HUES64 (cell line): Measurements from ENCODE around the gene DDX20.
A peak's percentile ranks its signal among the peaks of the same experiment; 100 is the strongest.

ENCODE experiments used
- H3K27ac ChIP-seq: 2 replicates; pipeline ENCODE4 v1.7.0; 2013; ENCODE audit warnings: low read depth, low read length, inconsistent platforms
- H3K27me3 ChIP-seq: 2 replicates; pipeline ENCODE4 v1.6.1; 2013; ENCODE audit warnings: mild to moderate bottlenecking, low read length; ENCODE audit not compliant: insufficient read depth
- H3K36me3 ChIP-seq: 2 replicates; pipeline ENCODE4 v1.6.1; 2013; ENCODE audit warnings: mild to moderate bottlenecking, low read length; ENCODE audit not compliant: insufficient read depth
- H3K4me1 ChIP-seq: 2 replicates; pipeline ENCODE4 v1.6.1; 2013; ENCODE audit warnings: mild to moderate bottlenecking, low read length, moderate library complexity; ENCODE audit not compliant: insufficient read depth
- H3K4me3 ChIP-seq: 2 replicates; pipeline ENCODE4 v1.5.1; 2013; ENCODE audit warnings: mild to moderate bottlenecking, low read length, moderate library complexity
- H3K9ac ChIP-seq: 2 replicates; pipeline ENCODE4 v1.6.1; 2013; ENCODE audit warnings: mild to moderate bottlenecking, low read depth, low read length
- H3K9me3 ChIP-seq: 2 replicates; pipeline ENCODE4 v1.6.1; 2013; ENCODE audit warnings: low read depth, low read length; ENCODE audit not compliant: insufficient read depth
- WGBS: fragments of 150-250, 120-280 bp; methylation state at CpG from one replicate; pipeline ENCODE4 v1.1.7; 2013; ENCODE audit warnings: missing lambda C conversion rate; 5-methylcytosine and 5-hydroxymethylcytosine counted together

Gene DDX20

GRCh38 chr1:111734426-111734825 is 21.3 kb upstream of the DDX20 start:
- peaks cover 5% of the 10 kb centered on the region; the same call in 1 of the 2 replicates for H3K27me3 ChIP-seq
- no peak overlapping the region for H3K4me3 ChIP-seq
- H3K9me3 ChIP-seq: no peaks in the 10 kb centered on the region
- H3K9ac ChIP-seq: no peak overlapping the region
- no peak overlapping the region for H3K27ac ChIP-seq
- H3K4me1 ChIP-seq: peaks cover 37% of the 10 kb centered on the region
- WGBS: 95% methylated on average over 3 of the region's 3 CpGs
- no peaks in the 10 kb centered on the region for H3K36me3 ChIP-seq

GRCh38 chr1:111734856-111735255 is 20.8 kb upstream of the DDX20 start:
- Histone ChIP-seq H3K36me3 (no peaks in the 10 kb centered on the region), H3K27ac (no peak overlapping the region), H3K9ac (no peak overlapping the region), H3K4me1 (peaks cover 33% of the 10 kb centered on the region), H3K4me3 (no peak overlapping the region), H3K9me3 (no peaks in the 10 kb centered on the region), H3K27me3 (peaks cover 5% of the 10 kb centered on the region; the same call in 1 of the 2 replicates)
- 88% methylated on average over 2 of the region's 3 CpGs for WGBS

GRCh38 chr1:111735321-111735720 is 20.4 kb upstream of the DDX20 start:
- H3K9ac ChIP-seq: no peak overlapping the region
- H3K27ac ChIP-seq: no peak overlapping the region
- H3K36me3 ChIP-seq: no peaks in the 10 kb centered on the region
- H3K9me3 ChIP-seq: no peaks in the 10 kb centered on the region
- no peak overlapping the region for H3K4me3 ChIP-seq
- peaks cover 28% of the 10 kb centered on the region for H3K4me1 ChIP-seq
- WGBS: 96% methylated on average over 4 of the region's 4 CpGs
- peaks cover 5% of the 10 kb centered on the region; the same call in 1 of the 2 replicates for H3K27me3 ChIP-seq

- H3K36me3 ChIP-seq: no peaks in the 10 kb centered on the region
- peaks cover 27% of the 10 kb centered on the region for H3K4me1 ChIP-seq
- 26% methylated on average over 8 of the region's 8 CpGs for WGBS
- no peaks in the 10 kb centered on the region for H3K9me3 ChIP-seq
- no peak overlapping the region for H3K9ac ChIP-seq
- H3K27ac ChIP-seq: peak overlapping the region; percentile 38; the same call in 1 of the 2 replicates
- H3K4me3 ChIP-seq: peak overlapping the region; percentile 31
- peaks cover 7% of the 10 kb centered on the region for H3K27me3 ChIP-seq
These were observed 19.7 kb upstream of the DDX20 start for GRCh38 chr1:111735858-111736544.

GRCh38 chr1:111736548-111737215 is 19.0 kb upstream of the DDX20 start:
- no peak overlapping the region; the same call in 1 of the 2 replicates for H3K27ac ChIP-seq
- H3K4me1 ChIP-seq: peaks cover 27% of the 10 kb centered on the region
- H3K4me3 ChIP-seq: peak overlapping the region; percentile 74
- WGBS: 57% methylated on average over 4 of the region's 4 CpGs
- no peaks in the 10 kb centered on the region for H3K36me3 ChIP-seq
- no peaks in the 10 kb centered on the region for H3K9me3 ChIP-seq
- peaks cover 13% of the 10 kb centered on the region for H3K27me3 ChIP-seq
- no peak overlapping the region for H3K9ac ChIP-seq

- Histone ChIP-seq H3K9ac (no peak overlapping the region), H3K27ac (no peak overlapping the region)
- 47% methylated on average over 8 of the region's 8 CpGs for WGBS
These were observed 18.2 kb upstream of the DDX20 start for GRCh38 chr1:111737216-111738132.

GRCh38 chr1:111738133-111738435 is 17.6 kb upstream of the DDX20 start:
- Histone ChIP-seq H3K27me3 (peaks cover 17% of the 10 kb centered on the region), H3K9me3 (no peaks in the 10 kb centered on the region), H3K4me3 (peak overlapping the region; percentile 74), H3K9ac (peak overlapping the region; percentile 64; the same call in 1 of the 2 replicates), H3K36me3 (no peaks in the 10 kb centered on the region), H3K4me1 (peaks cover 27% of the 10 kb centered on the region), H3K27ac (no peak overlapping the region; the same call in 1 of the 2 replicates)
- WGBS: 4% methylated on average over 9 of the region's 9 CpGs

More at GRCh38 chr1:111737216-111738132, 18.2 kb upstream of the DDX20 start:
- H3K36me3 ChIP-seq: no peaks in the 10 kb centered on the region
- H3K4me3 ChIP-seq: peak overlapping the region; percentile 74
- H3K4me1 ChIP-seq: peaks cover 27% of the 10 kb centered on the region
- H3K27me3 ChIP-seq: peaks cover 17% of the 10 kb centered on the region
- no peaks in the 10 kb centered on the region for H3K9me3 ChIP-seq

GRCh38 chr1:111738436-111739193 is 17.1 kb upstream of the DDX20 start:
- Histone ChIP-seq H3K4me1 (peaks cover 27% of the 10 kb centered on the region), H3K9ac (peak overlapping the region; percentile 64), H3K27me3 (peaks cover 17% of the 10 kb centered on the region), H3K36me3 (no peaks in the 10 kb centered on the region), H3K4me3 (peak overlapping the region; percentile 74), H3K9me3 (no peaks in the 10 kb centered on the region), H3K27ac (peak overlapping the region; percentile 71; the same call in 1 of the 2 replicates)
- WGBS: under 1% methylated on average over 61 of the region's 61 CpGs

- no peaks in the 10 kb centered on the region for H3K36me3 ChIP-seq
- H3K4me1 ChIP-seq: peaks cover 27% of the 10 kb centered on the region
- WGBS: under 1% methylated on average over 59 of the region's 59 CpGs
- H3K27ac ChIP-seq: peak within 1 kb of the TSS; percentile 89; the same call in 1 of the 2 replicates
- peak within 1 kb of the TSS; percentile 64 for H3K9ac ChIP-seq
- H3K4me3 ChIP-seq: peak within 1 kb of the TSS; percentile 74
- peaks cover 17% of the 10 kb centered on the region for H3K27me3 ChIP-seq
- H3K9me3 ChIP-seq: no peaks in the 10 kb centered on the region
These were observed 16.3 kb upstream of the DDX20 start, which contains the start of gene INKA2 for GRCh38 chr1:111739194-111739924. Gene INKA2, minus strand, starts transcription at chr1:111739395. Its CDS starts 153 bp downstream, at chr1:111739242.
